HepG2 (cell line): ENCODE measurements around the gene HTD2. TPM values are rescaled to one million over a fixed set of nuclear protein-coding genes. Genes with fewer than 3 reads are reported as not detected.

Experiments
- ATAC-seq: fragments of 200-7000 bp; cut with Tn5 transposase; 3 replicates; pipeline ENCODE4 v1.9.1; 2020; ENCODE audit warnings: mild to moderate bottlenecking, moderate library complexity
- BruUV-seq: library from RNA; stranded (reverse); fragments of 400-500 nt; replicated peaks from 2 replicates; lab custom pipeline; 2021; lab: Mats Ljungman, UMichigan
- CTCF ChIA-PET: fragments of 300-600 bp; formaldehyde crosslinking; extraction: SDS; loops from one replicate; lab custom pipeline; 2021; ENCODE audit warnings: low total read pairs, inconsistent platforms, low intra/inter-chr PET ratio; lab: Yijun Ruan, JAX
- POLR2A ChIA-PET: fragments of 350-600 bp; sonication (Branson Sonifier 250); formaldehyde crosslinking; loops from one replicate; lab custom pipeline; 2020; ENCODE audit warnings: antibody characterized with exemption, inconsistent platforms; lab: Yijun Ruan, JAX
- DNase-seq: peaks from one replicate; pipeline ENCODE4 v3.0.0-alpha.2; 2015; ENCODE audit warnings: low spot score
- FAIRE-seq: peaks from 3 replicates; lab custom pipeline; 2011; peaks lifted over from hg19 to GRCh38; lab: Jason Lieb, UNC
- H2AFZ ChIP-seq: one replicate; pipeline ENCODE4 v1.6.1; 2011; ENCODE audit warnings: low read length, inconsistent platforms
- H3K27ac ChIP-seq: fragments of 300-600 bp; 3 replicates; pipeline ENCODE4 v1.8.0; 2011; ENCODE audit warnings: mixed run types, mild to moderate bottlenecking, mixed read lengths, low read length, inconsistent platforms; ENCODE audit not compliant: insufficient read depth; ENCODE audit errors: extremely low read length
- H3K27me3 ChIP-seq, 2 experiments: fragments of 200-600 bp in 1 of 2; 2 replicates in 1 of 2; 3 replicates in 1 of 2; pipeline versions ENCODE4 v1.6.0 to v1.8.0; 2011; ENCODE audit warnings: low read length in 2 of 2, mild to moderate bottlenecking in 2 of 2, moderate library complexity in 2 of 2, inconsistent platforms in 1 of 2; ENCODE audit not compliant: insufficient read depth in 2 of 2, control insufficient read depth in 1 of 2
- H3K36me3 ChIP-seq, 2 experiments: fragments of 200-600 bp in 1 of 2; replicated peaks in 1 of 2; 2 replicates in 1 of 2; 3 replicates in 1 of 2; pipeline versions ENCODE4 v1.5.1 to v1.8.0; 2011; ENCODE audit warnings: low read length in 2 of 2, inconsistent platforms in 1 of 2; ENCODE audit not compliant: insufficient read depth in 2 of 2, control insufficient read depth in 1 of 2
- H3K4me1 ChIP-seq: 2 replicates; pipeline ENCODE4 v1.5.1; 2012; ENCODE audit warnings: low read length, inconsistent platforms; ENCODE audit not compliant: insufficient read depth
- H3K4me2 ChIP-seq: 2 replicates; pipeline ENCODE4 v1.6.0; 2011; ENCODE audit warnings: low read depth, low read length, inconsistent platforms
- H3K4me3 ChIP-seq, 3 experiments: fragments of 200-600 bp in 1 of 3; sonication (generic), shearing (Covaris generic) in 1 of 3; replicated peaks in 1 of 3; 2 replicates each; pipeline ENCODE4 v1.5.1; 2011 to 2016; ENCODE audit warnings: low read length in 3 of 3, inconsistent platforms in 2 of 3, low read depth in 2 of 3, mild to moderate bottlenecking in 2 of 3, control low read depth in 1 of 3, mixed read lengths in 1 of 3; ENCODE audit not compliant: insufficient read depth in 1 of 3
- H3K79me2 ChIP-seq: one replicate; pipeline ENCODE4 v1.6.1; 2011; ENCODE audit warnings: low read length, inconsistent platforms; ENCODE audit not compliant: insufficient read depth
- H3K9ac ChIP-seq: 2 replicates; pipeline ENCODE4 v1.6.0; 2011; ENCODE audit warnings: mild to moderate bottlenecking, low read depth, low read length, inconsistent platforms; ENCODE audit not compliant: insufficient read depth
- H3K9me3 ChIP-seq: 2 replicates; pipeline ENCODE4 v1.5.1; 2012; ENCODE audit warnings: mild to moderate bottlenecking, low read length
- H4K20me1 ChIP-seq: 2 replicates; pipeline ENCODE4 v1.6.0; 2011; ENCODE audit warnings: inconsistent platforms, mild to moderate bottlenecking, low read length, moderate library complexity; ENCODE audit not compliant: insufficient read depth
- AKAP8 ChIP-seq: sonication (generic); formaldehyde crosslinking; IDR thresholded peaks from 2 replicates; pipeline ENCODE4 v1.5.1; 2020; ENCODE audit warnings: mild to moderate bottlenecking, missing genetic modification reagents
- DDIT3 ChIP-seq: sonication (generic); formaldehyde crosslinking; IDR thresholded peaks from 2 replicates; pipeline ENCODE4 v1.4.0; 2020; ENCODE audit warnings: mild to moderate bottlenecking, missing genetic modification reagents
- HOMEZ ChIP-seq: IDR thresholded peaks from 2 replicates; pipeline ENCODE4 v1.6.1; 2016; ENCODE audit warnings: low read depth
- KMT2B ChIP-seq: IDR thresholded peaks from 2 replicates; pipeline ENCODE4 v1.6.1; 2016; ENCODE audit warnings: missing genetic modification reagents, missing compliant biosample characterization
- MATR3 ChIP-seq: sonication (generic); formaldehyde crosslinking; IDR thresholded peaks from 2 replicates; pipeline ENCODE4 v1.4.0; 2020; ENCODE audit warnings: missing genetic modification reagents
- SKI ChIP-seq: fragments of 450-650 bp; IDR thresholded peaks from one replicate; pipeline ENCODE4 v1.6.1; 2018; ENCODE audit warnings: mild to moderate bottlenecking; ENCODE audit not compliant: partially characterized antibody
- ZNF33A ChIP-seq: sonication (generic); formaldehyde crosslinking; IDR thresholded peaks from 2 replicates; pipeline ENCODE4 v1.5.1; 2020; ENCODE audit warnings: missing genetic modification reagents, mild to moderate bottlenecking, moderate library complexity, borderline replicate concordance
- ZNF691 ChIP-seq: sonication (generic); formaldehyde crosslinking; IDR thresholded peaks from 2 replicates; pipeline ENCODE4 v1.4.0; 2020; ENCODE audit warnings: missing genetic modification reagents, low read depth, mild to moderate bottlenecking, borderline replicate concordance
- ZNF768 ChIP-seq: sonication (generic); formaldehyde crosslinking; IDR thresholded peaks from 2 replicates; pipeline ENCODE4 v1.4.0; 2020; ENCODE audit warnings: missing genetic modification reagents
- ZNF784 ChIP-seq: sonication (generic); formaldehyde crosslinking; IDR thresholded peaks from 2 replicates; pipeline ENCODE4 v1.5.1; 2020; ENCODE audit warnings: missing genetic modification reagents, mild to moderate bottlenecking, borderline replicate concordance
- ZSCAN21 ChIP-seq: sonication (generic); formaldehyde crosslinking; IDR thresholded peaks from 2 replicates; pipeline ENCODE4 v1.8.0; 2022; ENCODE audit warnings: mild to moderate bottlenecking, missing genetic modification reagents, moderate library complexity, borderline replicate concordance
- WGBS: methylation state at CpG from one replicate; pipeline ENCODE4 v1.1.6; 2017; ENCODE audit warnings: low lambda C conversion rate; 5-methylcytosine and 5-hydroxymethylcytosine counted together
- in situ Hi-C: cut with HindIII; loops from 2 replicates; pipeline ENCODE4 v1.10.0; 2017; ENCODE audit warnings: low pct_unique_long_range_greater_than_20kb; ENCODE audit not compliant: extremely low pct_ligation_motif_present
- intact Hi-C: fragments of 100-400 bp; cut with micrococcal nuclease; formaldehyde crosslinking; loops from one replicate; pipeline ENCODE4 v1.10.0; 2022; ENCODE audit not compliant: unreplicated experiment
- polyA plus RNA-seq, 8 experiments: library from polyadenylated mRNA; depleted of rRNA in 3 of 8; stranded (reverse) in 7 of 8; unstranded in 1 of 8; fragments of >200 nt; fragmentation: Illumina TruSeq in 4 of 8; extraction: Trizol in 4 of 8; gene quantifications; 2 replicates each; pipeline versions ENCODE4 v1.2.1 to v1.2.3, GENCODE V29; 2011 to 2016; ENCODE audit warnings: low read depth in 4 of 8, missing spikeins in 1 of 8, mixed read lengths in 1 of 8; ENCODE audit not compliant: insufficient read depth in 1 of 8
- total RNA-seq, 5 experiments: library from RNA; depleted of rRNA; stranded (reverse); fragments of >200 nt; fragmentation: Illumina TruSeq; extraction: Trizol; gene quantifications; 2 replicates each; pipeline ENCODE4 v1.2.3, GENCODE V29; 2016; ENCODE audit warnings: low read depth in 1 of 5

The HTD2 gene
- total and polyA plus RNA-seq, 2 of the 13 experiments (the other 11 are each of a cell fraction or from before 2014, with no cell fraction given): 8.6 to 13.7 TPM

- no peak for DNase-seq
- no peak for FAIRE-seq
- Histone ChIP-seq H3K79me2 (peaks cover 4% of the 10 kb centered on the region), H3K4me2 (no peak overlapping the region), H3K9me3 (no peaks in the 10 kb centered on the region), H3K27me3 (no peaks in the 10 kb centered on the region), H3K9ac (no peak overlapping the region), H3K36me3 (no peaks in the 10 kb centered on the region), H3K4me1 (peaks cover 7% of the 10 kb centered on the region), H2AFZ (no peak overlapping the region), H3K27ac (no peak overlapping the region), H3K4me3 (no peak overlapping the region), H4K20me1 (no peaks in the 10 kb centered on the region; the same call in 1 of the 2 replicates)
- ChIA-PET CTCF (no interaction called here), POLR2A (no interaction called here)
- intact Hi-C loops (no loop called here), in situ Hi-C loops (no loop called here)
- no peak for ATAC-seq
- no peak for TF ChIP-seq ZNF784 (CRISPR knock-in tag)
- no peak for TF ChIP-seq AKAP8 (CRISPR knock-in tag)
- no peak for TF ChIP-seq DDIT3 (CRISPR knock-in tag)
- TF ChIP-seq KMT2B (CRISPR knock-in tag): no peak
- TF ChIP-seq ZNF768 (CRISPR knock-in tag): no peak
- no peak for TF ChIP-seq ZNF33A (CRISPR knock-in tag)
- TF ChIP-seq HOMEZ: no peak
- TF ChIP-seq SKI: no peak
- no peak for TF ChIP-seq ZNF691
- TF ChIP-seq ZSCAN21: no peak
- no peak for TF ChIP-seq MATR3 (CRISPR knock-in tag)
- 97% methylated on average over 7 of the region's 7 CpGs for WGBS
- BruUV-seq: no TSS peak
Measured at GRCh38 chr3:58349792-58350626, 43.7 kb downstream of the HTD2 start.
